ENCODE measurements around the gene TNFSF12.

TNFSF12 gene

GRCh38 chr17:7570351-7570750 is 21.5 kb downstream of the TNFSF12 start:
- DNase-seq (ENCODE audit: low spot score), result no peak

- no peak for DNase-seq (ENCODE audit: low spot score)
Measured at GRCh38 chr17:7572338-7572587, 23.4 kb downstream of the TNFSF12 start.

- peak; percentile 99 for DNase-seq (ENCODE audit: low spot score)
Measured at GRCh38 chr17:7572588-7573323, 23.9 kb downstream of the TNFSF12 start.

- DNase-seq (ENCODE audit: low spot score), result peak; percentile 90
Measured at GRCh38 chr17:7573324-7574080, 24.6 kb downstream of the TNFSF12 start.

GRCh38 chr17:7574176-7574953 is 25.5 kb downstream of the TNFSF12 start:
- DNase-seq (ENCODE audit: low spot score), result no peak

GRCh38 chr17:7575481-7575883 is 26.6 kb downstream of the TNFSF12 start:
- DNase-seq (ENCODE audit: low spot score), result no peak

- no peak for DNase-seq (ENCODE audit: low spot score)
Measured at GRCh38 chr17:7575959-7576358, 27.1 kb downstream of the TNFSF12 start.

GRCh38 chr17:7576432-7576937 is 27.6 kb downstream of the TNFSF12 start:
- DNase-seq (ENCODE audit: low spot score), result no peak

GRCh38 chr17:7577327-7578199 is 28.7 kb downstream of the TNFSF12 start:
- DNase-seq (ENCODE audit: low spot score), result no peak

- peak; percentile 90 for DNase-seq (ENCODE audit: low spot score)
Measured at GRCh38 chr17:7579001-7579833, 30.4 kb downstream of the TNFSF12 start, which contains the start of gene CD68. CD68 (plus strand) TSS chr17:7579638; CDS start chr17:7579678, 40 bp downstream.

GRCh38 chr17:7579834-7580603 is 31.2 kb downstream of the TNFSF12 start:
- no peak for DNase-seq (ENCODE audit: low spot score)

- DNase-seq (ENCODE audit: low spot score), result no peak
Measured at GRCh38 chr17:7580604-7581575, 32.0 kb downstream of the TNFSF12 start.

- DNase-seq (ENCODE audit: low spot score), result no peak
Measured at GRCh38 chr17:7582396-7583252, 33.8 kb downstream of the TNFSF12 start.

- DNase-seq (ENCODE audit: low spot score), result peak; percentile 90
Measured at GRCh38 chr17:7583253-7584109, 34.6 kb downstream of the TNFSF12 start, which contains the start of gene MPDU1. MPDU1 (plus strand) TSS chr17:7583852; CDS start chr17:7583863, 11 bp downstream.

- no peak for DNase-seq (ENCODE audit: low spot score)
Measured at GRCh38 chr17:7586673-7587419, 38.0 kb downstream of the TNFSF12 start.

Data from AG08395 (cell line).